Hepatocyte (in vitro differentiated cells): ENCODE measurements around the gene WSCD2.

Experiments
- CTCF ChIP-seq: fragments of 200-600 bp; sonication (generic); IDR thresholded peaks from 2 replicates; pipeline ENCODE4 v1.5.1; 2016; ENCODE audit warnings: antibody characterized with exemption, mild to moderate bottlenecking; ENCODE audit not compliant: poor library complexity
- EZH2 ChIP-seq: fragments of 200-600 bp; sonication (generic); IDR thresholded peaks from 2 replicates; pipeline ENCODE4 v1.6.1; 2016; ENCODE audit warnings: antibody characterized with exemption, mild to moderate bottlenecking, borderline replicate concordance

- TF ChIP-seq EZH2 (no peak), CTCF (no peak)
These were observed 22.6 kb downstream of the WSCD2 start for GRCh38 chr12:108151533-108152169.
